NB4 (cell line): Measurements from ENCODE around the gene TAS1R2.

Source experiments
- DNase-seq: peaks from one replicate; pipeline ENCODE4 v3.0.0; 2010; ENCODE audit warnings: low read depth
- H3K4me3 ChIP-seq: one replicate; pipeline ENCODE4 v1.5.1; 2011; ENCODE audit warnings: mild to moderate bottlenecking, low read depth, low read length, moderate library complexity
- CTCF ChIP-seq: IDR thresholded peaks from one replicate; pipeline ENCODE4 v1.5.1; 2012; ENCODE audit warnings: low read depth, low read length
- MAX ChIP-seq: IDR thresholded peaks from 2 replicates; pipeline ENCODE4 v1.6.1; 2011; ENCODE audit warnings: low read depth, low read length
- MYC ChIP-seq: IDR thresholded peaks from 2 replicates; pipeline ENCODE4 v1.6.1; 2011; ENCODE audit warnings: low read depth, low read length
- POLR2A ChIP-seq: IDR thresholded peaks from 2 replicates; pipeline ENCODE4 v1.6.1; 2011; ENCODE audit warnings: mild to moderate bottlenecking; ENCODE audit not compliant: insufficient read length; ENCODE audit errors: extremely low read depth

Gene TAS1R2

GRCh38 chr1:18868801-18869424, 9.5 kb upstream of the TAS1R2 start:
- TF ChIP-seq CTCF: no peak
- no peak for TF ChIP-seq MAX
- no peak for TF ChIP-seq POLR2A
- no peak for TF ChIP-seq MYC
- no peak for DNase-seq
- H3K4me3 ChIP-seq: no peak overlapping the region

GRCh38 chr1:18868354-18868753, 8.9 kb upstream of the TAS1R2 start:
- TF ChIP-seq MAX (no peak), CTCF (no peak), MYC (no peak), POLR2A (no peak)

GRCh38 chr1:18866846-18867245, 7.4 kb upstream of the TAS1R2 start:
- no peak for DNase-seq
- TF ChIP-seq MYC (no peak), POLR2A (no peak), CTCF (no peak), MAX (no peak)
- no peak overlapping the region for H3K4me3 ChIP-seq

More at GRCh38 chr1:18868354-18868753, 8.9 kb upstream of the TAS1R2 start:
- no peak overlapping the region for H3K4me3 ChIP-seq
- DNase-seq: no peak

- DNase-seq: no peak
- TF ChIP-seq MAX (no peak), CTCF (no peak)
- H3K4me3 ChIP-seq: no peak overlapping the region
These were observed 6.9 kb upstream of the TAS1R2 start for GRCh38 chr1:18866314-18866713.

- H3K4me3 ChIP-seq: no peak overlapping the region
- TF ChIP-seq CTCF (no peak), POLR2A (no peak), MYC (no peak), MAX (no peak)
- DNase-seq: no peak
These were observed 5.7 kb upstream of the TAS1R2 start for GRCh38 chr1:18865176-18865575.
